A673 (cell line): ENCODE measurements around the gene DPYSL4. TPM values are rescaled to one million over a fixed set of nuclear protein-coding genes. Genes with fewer than 3 reads are reported as not detected.

Experiments used
- BruUV-seq: library from RNA; stranded (reverse); fragments of 400-500 nt; replicated peaks from 2 replicates; lab custom pipeline; 2021; lab: Mats Ljungman, UMichigan
- CTCF ChIA-PET: fragments of 300-600 bp; sonication (Branson Sonifier 250); formaldehyde crosslinking; loops from one replicate; lab custom pipeline; 2022; ENCODE audit warnings: antibody characterized with exemption; lab: Charles Lee
- POLR2A ChIA-PET: fragments of 300-600 bp; sonication (Branson Sonifier 250); formaldehyde crosslinking; loops from one replicate; lab custom pipeline; 2022; ENCODE audit warnings: antibody characterized with exemption; ENCODE audit not compliant: low non-redundant PET; lab: Charles Lee
- DNase-seq: peaks from one replicate; pipeline ENCODE4 v3.0.0-alpha.2; 2015; ENCODE audit warnings: low spot score
- H3K27ac ChIP-seq: fragments of 200-600 bp; sonication (generic); 2 replicates; pipeline ENCODE4 v1.5.1; 2016; ENCODE audit warnings: mixed run types, low read depth, mild to moderate bottlenecking, mixed read lengths, antibody characterized with exemption, low read length; ENCODE audit not compliant: poor library complexity, severe bottlenecking
- H3K27me3 ChIP-seq: fragments of 200-600 bp; sonication (generic); replicated peaks from 2 replicates; pipeline ENCODE4 v1.6.1; 2017; ENCODE audit warnings: mixed run types, low read depth, mild to moderate bottlenecking, mixed read lengths, antibody characterized with exemption, low read length; ENCODE audit not compliant: insufficient read depth, poor library complexity
- H3K36me3 ChIP-seq: fragments of 200-600 bp; sonication (generic); 2 replicates; pipeline ENCODE4 v1.6.1; 2016; ENCODE audit warnings: mixed run types, mild to moderate bottlenecking, mixed read lengths, antibody characterized with exemption, low read length; ENCODE audit not compliant: insufficient read depth, poor library complexity, severe bottlenecking
- H3K4me1 ChIP-seq: fragments of 200-600 bp; sonication (generic); 2 replicates; pipeline ENCODE4 v1.6.1; 2017; ENCODE audit warnings: mixed run types, mild to moderate bottlenecking, mixed read lengths, antibody characterized with exemption, low read length; ENCODE audit not compliant: insufficient read depth, poor library complexity, severe bottlenecking
- H3K4me3 ChIP-seq: fragments of 200-600 bp; sonication (generic); 2 replicates; pipeline ENCODE4 v1.5.1; 2016; ENCODE audit warnings: low read depth, mixed run types, mild to moderate bottlenecking, mixed read lengths, low read length; ENCODE audit not compliant: poor library complexity, severe bottlenecking
- H3K9me3 ChIP-seq: fragments of 200-600 bp; sonication (generic); 2 replicates; pipeline ENCODE4 v1.6.1; 2016; ENCODE audit warnings: mixed run types, low read depth, mild to moderate bottlenecking, mixed read lengths, antibody characterized with exemption, low read length; ENCODE audit not compliant: poor library complexity, severe bottlenecking
- EZH2 ChIP-seq: fragments of 200-600 bp; sonication (generic); IDR thresholded peaks from 2 replicates; pipeline ENCODE4 v1.6.1; 2017; ENCODE audit warnings: borderline replicate concordance, low read depth, mild to moderate bottlenecking, mixed read lengths, antibody characterized with exemption, low read length; ENCODE audit not compliant: poor library complexity, severe bottlenecking
- intact Hi-C: fragments of 100-400 bp; cut with micrococcal nuclease; formaldehyde crosslinking; loops from one replicate; pipeline ENCODE4 v1.10.0; 2022; ENCODE audit not compliant: unreplicated experiment
- total RNA-seq: library from RNA; stranded (reverse); gene quantifications from 2 replicates; pipeline ENCODE4 v1.2.3, GENCODE V29; 2021
- TF ChIP-seq, protein P1 (sequence below): fragments of 300-800, 200-600 bp; sonication (generic); conservative IDR thresholded peaks from 2 replicates; pipeline ENCODE4 v1.5.1; 2017; ENCODE audit warnings: low read depth, mild to moderate bottlenecking, antibody characterized with exemption, low read length, moderate library complexity, mixed read lengths

Gene DPYSL4
- total RNA-seq, 1 experiment from 2014 or later: 13.1 TPM

GRCh38 chr10:132180736-132181135, 6.0 kb upstream of the DPYSL4 start:
- TF ChIP-seq, protein P1, sequence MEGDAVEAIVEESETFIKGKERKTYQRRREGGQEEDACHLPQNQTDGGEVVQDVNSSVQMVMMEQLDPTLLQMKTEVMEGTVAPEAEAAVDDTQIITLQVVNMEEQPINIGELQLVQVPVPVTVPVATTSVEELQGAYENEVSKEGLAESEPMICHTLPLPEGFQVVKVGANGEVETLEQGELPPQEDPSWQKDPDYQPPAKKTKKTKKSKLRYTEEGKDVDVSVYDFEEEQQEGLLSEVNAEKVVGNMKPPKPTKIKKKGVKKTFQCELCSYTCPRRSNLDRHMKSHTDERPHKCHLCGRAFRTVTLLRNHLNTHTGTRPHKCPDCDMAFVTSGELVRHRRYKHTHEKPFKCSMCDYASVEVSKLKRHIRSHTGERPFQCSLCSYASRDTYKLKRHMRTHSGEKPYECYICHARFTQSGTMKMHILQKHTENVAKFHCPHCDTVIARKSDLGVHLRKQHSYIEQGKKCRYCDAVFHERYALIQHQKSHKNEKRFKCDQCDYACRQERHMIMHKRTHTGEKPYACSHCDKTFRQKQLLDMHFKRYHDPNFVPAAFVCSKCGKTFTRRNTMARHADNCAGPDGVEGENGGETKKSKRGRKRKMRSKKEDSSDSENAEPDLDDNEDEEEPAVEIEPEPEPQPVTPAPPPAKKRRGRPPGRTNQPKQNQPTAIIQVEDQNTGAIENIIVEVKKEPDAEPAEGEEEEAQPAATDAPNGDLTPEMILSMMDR: no peak
- TF ChIP-seq EZH2: no peak
- intact Hi-C loops: no loop called here
- H3K4me3 ChIP-seq: no peak overlapping the region
- no TSS peak for BruUV-seq
- no peak overlapping the region for H3K27ac ChIP-seq
- no peaks in the 10 kb centered on the region for H3K9me3 ChIP-seq
- ChIA-PET CTCF (no interaction called here), POLR2A (no interaction called here)
- H3K36me3 ChIP-seq: no peaks in the 10 kb centered on the region
- H3K27me3 ChIP-seq: peaks cover 46% of the 10 kb centered on the region
- DNase-seq: no peak
- H3K4me1 ChIP-seq: no peaks in the 10 kb centered on the region

DNA sequence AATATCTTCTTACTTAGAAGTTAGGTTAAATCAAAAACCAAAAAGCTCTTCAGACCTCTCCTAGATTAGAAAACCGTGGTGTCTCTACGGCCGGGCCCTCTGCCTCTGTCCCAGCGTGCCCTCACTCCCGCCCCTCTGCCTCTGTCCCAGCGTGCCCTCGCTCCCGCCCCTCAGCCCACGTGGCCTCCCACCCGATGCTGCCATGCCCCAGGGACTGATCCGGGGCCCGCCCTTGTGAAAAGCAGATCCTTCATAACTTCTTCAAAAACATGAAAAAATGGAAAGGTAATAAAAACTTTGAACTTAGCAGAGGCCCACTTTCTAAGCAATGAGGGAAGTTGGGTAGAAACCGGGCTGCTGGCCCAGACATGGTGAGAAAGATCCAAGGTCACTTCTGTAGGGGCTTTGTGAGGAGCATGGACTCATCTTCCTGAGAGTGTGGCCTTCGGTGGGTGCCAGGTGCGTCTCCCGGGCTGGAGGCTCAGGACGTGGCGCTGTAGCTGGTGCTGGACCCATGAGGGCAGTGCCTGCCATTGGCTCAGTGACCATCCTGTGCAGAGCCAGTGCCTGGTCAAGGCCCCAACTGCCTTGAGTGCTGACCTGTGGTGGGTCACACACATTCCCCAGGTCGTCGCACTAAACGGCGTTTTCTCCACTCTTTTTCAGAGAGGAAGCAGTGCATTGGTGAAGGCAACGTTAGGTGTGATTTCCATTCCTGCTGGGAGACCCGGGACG, 4.9 kb upstream of the DPYSL4 start:
- CTCF ChIA-PET: no interaction called here
- no peak for TF ChIP-seq EZH2
- TF ChIP-seq, protein P1: no peak
- peaks cover 42% of the 10 kb centered on the region for H3K27me3 ChIP-seq
- no TSS peak for BruUV-seq
- intact Hi-C loops: no loop called here
- peaks cover 6% of the 10 kb centered on the region for H3K4me1 ChIP-seq
- POLR2A ChIA-PET: no interaction called here
- no peaks in the 10 kb centered on the region for H3K36me3 ChIP-seq
- no peak for DNase-seq
- H3K27ac ChIP-seq: no peak overlapping the region
- no peak overlapping the region for H3K4me3 ChIP-seq
- H3K9me3 ChIP-seq: no peaks in the 10 kb centered on the region

GRCh38 chr10:132182591-132182990, 4.2 kb upstream of the DPYSL4 start:
- peaks cover 6% of the 10 kb centered on the region for H3K4me1 ChIP-seq
- intact Hi-C loops: no loop called here
- H3K36me3 ChIP-seq: no peaks in the 10 kb centered on the region
- CTCF ChIA-PET: no interaction called here
- no TSS peak for BruUV-seq
- H3K9me3 ChIP-seq: no peaks in the 10 kb centered on the region
- peaks cover 41% of the 10 kb centered on the region for H3K27me3 ChIP-seq
- no peak for DNase-seq
- no peak overlapping the region for H3K27ac ChIP-seq
- no peak overlapping the region for H3K4me3 ChIP-seq
- POLR2A ChIA-PET: no interaction called here
- TF ChIP-seq, protein P1: no peak
- TF ChIP-seq EZH2: no peak
